AG04450 (cell line): ENCODE results near the gene HDAC10. TPM values are rescaled to one million over a fixed set of nuclear protein-coding genes. Genes with fewer than 3 reads are reported as not detected.

Source experiments
- CTCF ChIA-PET: fragments of 300-600, 350-600 bp; formaldehyde crosslinking; extraction: SDS; loops from one replicate; lab custom pipeline; 2022; ENCODE audit warnings: antibody characterized with exemption, inconsistent platforms; lab: Charles Lee
- POLR2A ChIA-PET: fragments of 350-600 bp; formaldehyde crosslinking; extraction: SDS; loops from one replicate; lab custom pipeline; 2021; ENCODE audit warnings: antibody characterized with exemption, inconsistent platforms; lab: Yijun Ruan, JAX
- DNase-seq: peaks from one replicate; pipeline ENCODE4 v3.0.0-alpha.2; 2011; ENCODE audit warnings: low read depth, low spot score
- H3K27ac ChIP-seq: one replicate; pipeline ENCODE4 v1.5.1; 2012; ENCODE audit warnings: low read depth, low read length, control low read depth
- H3K27me3 ChIP-seq: one replicate; pipeline ENCODE4 v1.6.0; 2012; ENCODE audit warnings: low read length; ENCODE audit not compliant: control insufficient read depth, insufficient read depth
- H3K4me3 ChIP-seq: 2 replicates; pipeline ENCODE4 v1.5.1; 2011; ENCODE audit warnings: mild to moderate bottlenecking, low read depth, low read length, control low read depth
- H3K9me3 ChIP-seq: 2 replicates; pipeline ENCODE4 v1.5.1; 2012; ENCODE audit warnings: low read length; ENCODE audit not compliant: control insufficient read depth, insufficient read depth
- CTCF ChIP-seq: IDR thresholded peaks from 2 replicates; pipeline ENCODE4 v1.5.1; 2011; ENCODE audit warnings: low read depth, low read length, control low read depth, inconsistent platforms
- polyA plus RNA-seq: library from polyadenylated mRNA; depleted of rRNA; stranded (reverse); fragments of >200 nt; gene quantifications from 2 replicates; pipeline ENCODE4 v1.2.3, GENCODE V29; 2011

HDAC10 gene
- polyA plus RNA-seq, 1 experiment = 7.0 TPM

GRCh38 chr22:50289151-50289941 is 38.3 kb upstream of the HDAC10 start:
- CTCF ChIA-PET = no interaction called here
- DNase-seq = no peak
- TF ChIP-seq CTCF = no peak

GRCh38 chr22:50287731-50288130 is 36.7 kb upstream of the HDAC10 start:
- peaks cover 7% of the 10 kb centered on the region; the same call in 1 of the 2 replicates for H3K9me3 ChIP-seq
- no peaks in the 10 kb centered on the region for H3K27me3 ChIP-seq
- CTCF ChIA-PET = no interaction called here
- no peak overlapping the region for H3K4me3 ChIP-seq
- POLR2A ChIA-PET = no interaction called here
- DNase-seq = no peak
- no peak for TF ChIP-seq CTCF
- no peak overlapping the region for H3K27ac ChIP-seq

More at GRCh38 chr22:50289151-50289941, 38.3 kb upstream of the HDAC10 start:
- no peak overlapping the region for H3K4me3 ChIP-seq
- H3K27ac ChIP-seq = no peak overlapping the region
- H3K27me3 ChIP-seq = no peaks in the 10 kb centered on the region
- POLR2A ChIA-PET = no interaction called here
- peaks cover 2% of the 10 kb centered on the region; the same call in 1 of the 2 replicates for H3K9me3 ChIP-seq

GRCh38 chr22:50286701-50287318 is 35.7 kb upstream of the HDAC10 start:
- POLR2A ChIA-PET = no interaction called here
- no peak for TF ChIP-seq CTCF
- Histone ChIP-seq H3K4me3 (no peak overlapping the region), H3K9me3 (peaks cover 7% of the 10 kb centered on the region; the same call in 1 of the 2 replicates), H3K27me3 (no peaks in the 10 kb centered on the region), H3K27ac (no peak overlapping the region)
- CTCF ChIA-PET = no interaction called here
- no peak for DNase-seq

GRCh38 chr22:50286275-50286674 is 35.2 kb upstream of the HDAC10 start:
- no peak for TF ChIP-seq CTCF
- no peak for DNase-seq
- H3K4me3 ChIP-seq = no peak overlapping the region
- CTCF ChIA-PET = no interaction called here
- peaks cover 7% of the 10 kb centered on the region; the same call in 1 of the 2 replicates for H3K9me3 ChIP-seq
- no peak overlapping the region for H3K27ac ChIP-seq
- no peaks in the 10 kb centered on the region for H3K27me3 ChIP-seq
- POLR2A ChIA-PET = no interaction called here
